H1 (cell line): ENCODE measurements around the gene SECISBP2L. TPM values are rescaled to one million over a fixed set of nuclear protein-coding genes. Genes with fewer than 3 reads are reported as not detected.

ENCODE experiments used
- CTCF ChIA-PET: fragments of 300-600 bp; sonication (Branson Sonifier 250); formaldehyde crosslinking; loops from one replicate; lab custom pipeline; 2021; ENCODE audit not compliant: partially characterized antibody; lab: Charles Lee
- POLR2A ChIA-PET: fragments of 300-600 bp; sonication (Branson Sonifier 250); formaldehyde crosslinking; loops from one replicate; lab custom pipeline; 2021; ENCODE audit warnings: inconsistent platforms; ENCODE audit not compliant: partially characterized antibody; lab: Charles Lee
- DNase-seq, 2 experiments: peaks; one replicate each; pipeline versions ENCODE4 v3.0.0 to v3.0.0-alpha.2; 2010 to 2022; ENCODE audit warnings: low spot score in 2 of 2, low read depth in 1 of 2, mixed read lengths in 1 of 2
- FAIRE-seq: peaks from 2 replicates; lab custom pipeline; 2011; peaks lifted over from hg19 to GRCh38; lab: Jason Lieb, UNC
- H2AFZ ChIP-seq: 2 replicates; pipeline ENCODE4 v1.8.1; 2012; ENCODE audit warnings: low read length, inconsistent platforms
- H2AK5ac ChIP-seq: 2 replicates; pipeline ENCODE4 v1.6.1; 2013; ENCODE audit warnings: low read depth, low read length
- H2BK120ac ChIP-seq: replicated peaks from 2 replicates; pipeline ENCODE3; 2013; ENCODE audit warnings: low read depth, low read length, inconsistent platforms
- H2BK12ac ChIP-seq: 2 replicates; pipeline ENCODE4 v1.6.1; 2013; ENCODE audit warnings: low read depth, low read length
- H2BK15ac ChIP-seq: 2 replicates; pipeline ENCODE4 v1.6.1; 2013; ENCODE audit warnings: low read length
- H2BK20ac ChIP-seq: 2 replicates; pipeline ENCODE4 v1.6.1; 2013; ENCODE audit warnings: low read length
- H2BK5ac ChIP-seq: 2 replicates; pipeline ENCODE4 v1.6.1; 2013; ENCODE audit warnings: low read depth, low read length
- H3K14ac ChIP-seq: 2 replicates; pipeline ENCODE4 v1.6.1; 2013; ENCODE audit warnings: inconsistent platforms; ENCODE audit not compliant: insufficient read length
- H3K18ac ChIP-seq: 2 replicates; pipeline ENCODE4 v1.6.1; 2013; ENCODE audit warnings: low read length; ENCODE audit errors: extremely low read depth
- H3K23ac ChIP-seq: 2 replicates; pipeline ENCODE4 v1.6.1; 2013; ENCODE audit warnings: inconsistent platforms; ENCODE audit not compliant: insufficient read length
- H3K23me2 ChIP-seq: 2 replicates; pipeline ENCODE4 v1.6.1; 2013; ENCODE audit warnings: low read depth, low read length
- H3K27ac ChIP-seq: 2 replicates; pipeline ENCODE4 v1.6.1; 2011; ENCODE audit warnings: low read depth, low read length, inconsistent platforms
- H3K27me3 ChIP-seq, 4 experiments: replicated peaks in 1 of 4; 1 replicate in 1 of 4; 2 replicates in 3 of 4; pipeline versions ENCODE4 v1.6.1 to v1.8.1; 2011 to 2013; ENCODE audit warnings: low read length in 3 of 4, mild to moderate bottlenecking in 3 of 4, inconsistent platforms in 2 of 4, mixed read lengths in 2 of 4, moderate library complexity in 1 of 4; ENCODE audit not compliant: control insufficient read depth in 3 of 4, insufficient read depth in 3 of 4; ENCODE audit errors: extremely low read depth in 1 of 4
- H3K36me3 ChIP-seq, 4 experiments: 2 replicates each; pipeline versions ENCODE4 v1.6.1 to v1.8.1; 2011 to 2013; ENCODE audit warnings: mild to moderate bottlenecking in 4 of 4, low read length in 3 of 4, moderate library complexity in 2 of 4, control low read depth in 1 of 4, inconsistent platforms in 1 of 4; ENCODE audit not compliant: insufficient read depth in 4 of 4, control insufficient read depth in 2 of 4
- H3K4ac ChIP-seq: replicated peaks from 2 replicates; pipeline ENCODE3; 2013; ENCODE audit warnings: low read length, low read depth, mixed read lengths, inconsistent platforms; ENCODE audit not compliant: insufficient read length
- H3K4me1 ChIP-seq, 4 experiments: replicated peaks in 1 of 4; 1 replicate in 1 of 4; 2 replicates in 3 of 4; pipeline versions ENCODE4 v1.6.1 to v1.8.1; 2011 to 2013; ENCODE audit warnings: low read length in 3 of 4, inconsistent platforms in 2 of 4, mixed read lengths in 1 of 4; ENCODE audit not compliant: insufficient read depth in 4 of 4, control insufficient read depth in 3 of 4
- H3K4me2 ChIP-seq, 2 experiments: 2 replicates each; pipeline versions ENCODE4 v1.6.1 to v1.8.1; 2011 to 2013; ENCODE audit warnings: low read depth in 2 of 2, low read length in 2 of 2, control low read depth in 1 of 2, inconsistent platforms in 1 of 2, mild to moderate bottlenecking in 1 of 2; ENCODE audit not compliant: insufficient read depth in 1 of 2
- H3K4me3 ChIP-seq, 4 experiments: fragments of 200-600, 300-600 bp in 1 of 4; sonication (generic), shearing (Covaris generic), sonication (Bioruptor Twin) in 1 of 4; 2 replicates each; pipeline versions ENCODE4 v1.5.1 to v1.8.1; 2011 to 2016; ENCODE audit warnings: low read length in 4 of 4, low read depth in 3 of 4, control low read depth in 2 of 4, inconsistent platforms in 2 of 4, mild to moderate bottlenecking in 2 of 4, mixed read lengths in 1 of 4, moderate library complexity in 1 of 4; ENCODE audit not compliant: insufficient read depth in 2 of 4; ENCODE audit errors: extremely low read depth in 1 of 4
- H3K56ac ChIP-seq: replicated peaks from 2 replicates; pipeline ENCODE3; 2013; ENCODE audit warnings: low read depth, mild to moderate bottlenecking, mixed read lengths, low read length, inconsistent platforms; ENCODE audit not compliant: insufficient read length
- H3K79me1 ChIP-seq: 2 replicates; pipeline ENCODE4 v1.6.1; 2013; ENCODE audit warnings: low read depth, low read length, control low read depth
- H3K79me2 ChIP-seq, 2 experiments: 2 replicates each; pipeline versions ENCODE4 v1.6.1 to v1.8.1; 2012 to 2013; ENCODE audit warnings: low read length in 2 of 2, mild to moderate bottlenecking in 2 of 2, inconsistent platforms in 1 of 2; ENCODE audit not compliant: insufficient read depth in 2 of 2, control insufficient read depth in 1 of 2
- H3K9ac ChIP-seq, 4 experiments: replicated peaks in 1 of 4; 1 replicate in 1 of 4; 2 replicates in 3 of 4; pipeline versions ENCODE4 v1.6.1 to v1.8.1; 2011 to 2013; ENCODE audit warnings: low read depth in 3 of 4, low read length in 3 of 4, control low read depth in 2 of 4, mild to moderate bottlenecking in 2 of 4, moderate library complexity in 2 of 4, inconsistent platforms in 1 of 4; ENCODE audit errors: extremely low read depth in 1 of 4
- H3K9me3 ChIP-seq, 2 experiments: 2 replicates each; pipeline versions ENCODE4 v1.6.1 to v1.8.1; 2012 to 2013; ENCODE audit warnings: mild to moderate bottlenecking in 2 of 2, moderate library complexity in 2 of 2, control low read depth in 1 of 2, inconsistent platforms in 1 of 2, low read depth in 1 of 2, low read length in 1 of 2, mixed read lengths in 1 of 2; ENCODE audit not compliant: insufficient read depth in 2 of 2
- H4K20me1 ChIP-seq, 2 experiments: replicated peaks in 1 of 2; 2 replicates each; pipeline versions ENCODE3 to v1.8.1; 2011 to 2013; ENCODE audit warnings: inconsistent platforms in 2 of 2, low read length in 2 of 2, mild to moderate bottlenecking in 1 of 2; ENCODE audit not compliant: insufficient read depth in 2 of 2, control insufficient read depth in 1 of 2
- H4K5ac ChIP-seq: 2 replicates; pipeline ENCODE4 v1.6.1; 2013; ENCODE audit warnings: low read length, low read depth, mixed read lengths, inconsistent platforms; ENCODE audit not compliant: insufficient read length
- H4K8ac ChIP-seq: 2 replicates; pipeline ENCODE4 v1.8.0; 2013; ENCODE audit warnings: mild to moderate bottlenecking, moderate library complexity, low read length, inconsistent platforms; ENCODE audit not compliant: insufficient read depth; ENCODE audit errors: extremely low read depth
- H4K91ac ChIP-seq: replicated peaks from 2 replicates; pipeline ENCODE3; 2013; ENCODE audit warnings: low read length, mixed read lengths, inconsistent platforms; ENCODE audit not compliant: insufficient read length
- ASH2L ChIP-seq: fragments of 200-600, 300-600 bp; sonication (generic); IDR thresholded peaks from one replicate; pipeline ENCODE4 v1.7.1; 2017; ENCODE audit warnings: low read length
- WGBS, 2 experiments: shearing (Covaris generic) in 1 of 2; methylation state at CpG; one replicate each; pipeline versions ENCODE4 v1.1.6 to v1.1.7; 2013 to 2015; ENCODE audit warnings: low lambda C conversion rate in 2 of 2, mixed read lengths in 2 of 2, inconsistent platforms in 1 of 2, low coverage in 1 of 2, missing lambda C conversion rate in 1 of 2; ENCODE audit not compliant: insufficient replicate concordance in 2 of 2, insufficient coverage in 1 of 2, insufficient read length in 1 of 2; ENCODE audit errors: extremely low coverage in 1 of 2, missing lambda C conversion rate in 1 of 2; 5-methylcytosine and 5-hydroxymethylcytosine counted together
- polyA plus RNA-seq, 7 experiments: library from polyadenylated mRNA; depleted of rRNA in 3 of 7; stranded (reverse) in 5 of 7; unstranded in 2 of 7; fragments of >200 nt in 5 of 7; fragments of 200-250 nt in 2 of 7; gene quantifications; 1 replicate in 5 of 7; 2 replicates in 1 of 7; 4 replicates in 1 of 7; pipeline versions ENCODE4 v1.2.1 to v1.2.3, GENCODE V29; 2011 to 2013; ENCODE audit warnings: missing spikeins in 2 of 7, mixed read lengths in 2 of 7
- total RNA-seq: library from RNA; stranded (reverse); fragmentation: NEBNext Ultra II Directional; extraction: Animal tissue kit (Norgen Biotek cat#: 25700); gene quantifications from 2 replicates; pipeline ENCODE4 v1.2.1, GENCODE V29; 2021

SECISBP2L gene
- total and polyA plus RNA-seq, 2 of the 8 experiments (the other 6 are each of a cell fraction or from before 2014, with no cell fraction given): 7.6 to 22.8 TPM

DNA sequence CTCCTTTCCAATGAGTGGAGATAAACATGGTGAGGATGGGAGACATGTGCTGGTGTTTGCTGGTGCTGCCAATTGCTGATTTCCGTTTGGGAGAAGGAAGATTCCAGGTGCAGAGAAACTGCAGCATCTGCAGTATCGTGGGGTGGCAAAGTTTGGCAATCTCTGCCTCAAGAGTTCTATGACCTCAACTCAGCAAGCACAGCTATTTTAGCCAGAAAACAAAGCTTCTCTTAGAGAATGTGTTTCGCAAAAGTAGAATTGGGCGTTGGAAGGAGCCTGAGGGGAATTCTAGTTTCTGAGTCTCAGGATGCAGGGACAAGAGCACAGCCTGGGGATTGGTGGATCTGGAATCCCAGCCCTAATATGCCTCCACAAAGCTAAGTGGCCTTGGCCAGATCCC lies 64.3 kb downstream of the SECISBP2L start:
- no peak overlapping the region for H2BK15ac ChIP-seq
- ChIA-PET CTCF (interaction anchor here (1.0 kb wide), 2 partner anchors 117 to 120 kb away, joined by 3 to 4 read pairs; no protein-coding TSS in a partner anchor), POLR2A (no interaction called here)
- no peak overlapping the region for H2BK120ac ChIP-seq
- H3K79me1 ChIP-seq: no peaks in the 10 kb centered on the region
- H3K36me3 ChIP-seq: no peaks in the 10 kb centered on the region
- no peak for DNase-seq
- peak overlapping the region; percentile 58 for H2AFZ ChIP-seq
- H3K27me3 ChIP-seq: no peaks in the 10 kb centered on the region
- no peak overlapping the region for H2BK20ac ChIP-seq
- no peak overlapping the region for H3K4me2 ChIP-seq
- no peak for FAIRE-seq
- no peaks in the 10 kb centered on the region for H4K20me1 ChIP-seq
- H3K9me3 ChIP-seq: no peaks in the 10 kb centered on the region
- H3K23me2 ChIP-seq: no peaks in the 10 kb centered on the region
- H4K8ac ChIP-seq: no peak overlapping the region
- no peak overlapping the region for H3K18ac ChIP-seq
- no peaks in the 10 kb centered on the region for H3K4me1 ChIP-seq
- no peak overlapping the region for H2BK12ac ChIP-seq
- H3K27ac ChIP-seq: no peak overlapping the region
- H2AK5ac ChIP-seq: no peak overlapping the region
- H3K23ac ChIP-seq: no peak overlapping the region
- no peak overlapping the region for H3K56ac ChIP-seq
- no peak overlapping the region for H3K9ac ChIP-seq
- H3K4ac ChIP-seq: no peak overlapping the region
- no peak overlapping the region for H2BK5ac ChIP-seq
- H4K5ac ChIP-seq: no peak overlapping the region
- no peak overlapping the region for H3K4me3 ChIP-seq
- H3K14ac ChIP-seq: no peak overlapping the region
- H4K91ac ChIP-seq: no peak overlapping the region
- H3K79me2 ChIP-seq: no peaks in the 10 kb centered on the region
- 71% methylated on average over 4 of the region's 4 CpGs; no CpG with 5 or more reads in 1 of the 2 experiments for WGBS, 2 experiments
- no peak for TF ChIP-seq ASH2L
